Hematopoietic multipotent progenitor cell treated with erythropoietin and hydrocortisone succinate and interleukin-3 and kit ligand, for 15 days (in vitro differentiated cells): ENCODE results near the gene PREX1.

Source experiments
- DNase-seq: peaks from one replicate; pipeline ENCODE4 v3.0.0-alpha.2; 2015; ENCODE audit warnings: low spot score

Gene PREX1

GRCh38 chr20:48633620-48634257 lies 194.1 kb downstream of the PREX1 start:
- no peak for DNase-seq

GRCh38 chr20:48632825-48633619 lies 194.8 kb downstream of the PREX1 start:
- DNase-seq, result no peak

- DNase-seq, result no peak
Observed at GRCh38 chr20:48632017-48632824, 195.6 kb downstream of the PREX1 start.

GRCh38 chr20:48631114-48632016 lies 196.4 kb downstream of the PREX1 start:
- no peak for DNase-seq

DNA sequence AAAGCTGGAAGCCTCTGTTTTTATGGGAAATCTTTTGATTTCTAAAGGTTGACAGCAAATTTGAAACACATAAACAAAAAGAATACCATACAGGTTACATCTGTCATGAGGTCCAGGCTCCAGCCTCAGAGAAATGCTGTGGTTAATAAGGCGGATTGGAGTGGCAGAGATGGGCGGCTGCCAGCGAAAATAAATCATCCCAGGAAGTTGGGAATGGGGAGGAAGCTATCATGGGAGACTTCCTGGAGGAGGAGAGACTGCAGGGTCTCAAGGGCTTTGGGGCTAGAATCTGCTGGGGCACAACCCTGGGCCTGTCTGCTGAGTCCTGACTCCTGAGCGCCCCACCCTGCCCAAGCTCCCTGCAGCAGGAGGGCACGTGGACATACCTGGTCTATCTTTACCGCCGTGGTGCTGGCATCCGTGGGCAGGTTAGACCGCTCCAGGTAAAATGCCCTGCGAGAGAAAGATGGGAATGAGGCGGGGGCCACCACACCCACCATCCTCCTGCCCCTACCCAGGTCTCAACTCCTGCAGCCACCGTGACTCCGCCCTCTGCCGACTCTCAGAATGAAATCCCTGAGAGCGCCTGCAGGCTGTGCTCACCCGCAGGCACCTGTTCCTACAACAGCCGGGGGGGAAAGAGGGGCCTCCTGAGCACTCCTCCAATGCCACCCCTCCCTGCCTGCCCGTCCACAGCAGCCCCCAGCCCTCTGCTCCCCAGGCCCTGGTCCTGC lies 197.3 kb downstream of the PREX1 start:
- no peak for DNase-seq

DNA sequence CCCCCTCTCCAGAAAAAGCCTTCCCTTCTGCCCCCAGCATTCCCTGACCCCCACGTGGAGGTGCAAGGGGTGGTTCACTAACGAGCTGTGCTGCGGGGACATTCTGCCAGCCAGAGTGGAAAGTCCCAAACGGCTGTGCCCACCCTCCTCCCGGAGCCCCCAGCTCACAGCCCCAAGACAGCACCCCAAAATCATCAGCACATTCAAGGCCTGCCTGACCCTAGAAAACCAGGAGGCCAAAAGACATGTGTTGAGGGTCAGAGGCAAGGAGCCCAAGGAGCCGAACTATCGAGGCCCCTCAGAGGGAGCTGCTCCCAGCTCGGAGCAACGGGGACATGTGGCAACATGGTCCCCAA lies 197.9 kb downstream of the PREX1 start:
- no peak for DNase-seq

DNA sequence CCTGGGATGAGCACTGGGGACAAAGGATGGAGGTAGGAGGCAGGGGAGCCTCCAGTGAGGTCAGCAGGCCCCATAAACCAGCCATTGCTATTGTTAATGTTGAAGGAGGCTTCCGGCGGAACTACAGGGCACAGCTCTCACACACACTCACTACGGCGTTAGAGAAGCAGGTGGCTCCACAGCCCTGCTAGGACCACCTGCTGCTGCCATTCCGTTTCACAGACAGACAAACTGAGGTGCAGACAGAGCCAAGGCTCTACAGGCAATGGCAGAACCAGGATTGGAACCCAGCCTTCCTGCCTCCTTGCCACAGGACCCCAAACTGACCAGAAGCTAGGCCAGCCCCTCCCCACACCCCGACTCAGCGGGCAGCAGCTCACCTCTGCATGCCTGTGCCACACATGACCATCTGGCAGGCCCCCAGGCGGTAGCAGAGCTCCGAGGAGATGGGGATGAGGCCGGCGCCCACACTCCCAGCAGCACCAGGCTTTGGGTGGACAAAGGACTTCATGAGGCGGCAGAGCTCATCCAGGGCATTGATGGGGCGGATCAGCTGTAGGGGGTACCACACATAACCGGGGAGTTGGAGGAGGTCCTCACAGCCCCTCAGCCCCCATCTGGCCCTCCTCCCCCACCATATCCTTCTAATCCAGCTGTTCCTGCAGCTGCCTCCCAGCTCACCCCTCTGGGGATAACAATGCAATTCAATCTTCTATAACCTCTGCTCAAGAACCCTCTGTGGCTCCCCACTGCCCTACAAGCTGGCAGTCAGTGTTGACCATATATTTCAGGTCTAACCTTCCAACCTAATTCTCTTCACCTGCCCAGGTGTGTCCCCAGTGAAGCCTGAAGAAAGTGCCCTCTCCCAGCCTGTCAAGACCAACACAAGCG lies 198.5 kb downstream of the PREX1 start:
- no peak for DNase-seq

GRCh38 chr20:48627737-48628128 lies 200.1 kb downstream of the PREX1 start:
- DNase-seq, result no peak

GRCh38 chr20:48626938-48627736 lies 200.7 kb downstream of the PREX1 start:
- no peak for DNase-seq

GRCh38 chr20:48626226-48626937 lies 201.4 kb downstream of the PREX1 start:
- no peak for DNase-seq

DNA sequence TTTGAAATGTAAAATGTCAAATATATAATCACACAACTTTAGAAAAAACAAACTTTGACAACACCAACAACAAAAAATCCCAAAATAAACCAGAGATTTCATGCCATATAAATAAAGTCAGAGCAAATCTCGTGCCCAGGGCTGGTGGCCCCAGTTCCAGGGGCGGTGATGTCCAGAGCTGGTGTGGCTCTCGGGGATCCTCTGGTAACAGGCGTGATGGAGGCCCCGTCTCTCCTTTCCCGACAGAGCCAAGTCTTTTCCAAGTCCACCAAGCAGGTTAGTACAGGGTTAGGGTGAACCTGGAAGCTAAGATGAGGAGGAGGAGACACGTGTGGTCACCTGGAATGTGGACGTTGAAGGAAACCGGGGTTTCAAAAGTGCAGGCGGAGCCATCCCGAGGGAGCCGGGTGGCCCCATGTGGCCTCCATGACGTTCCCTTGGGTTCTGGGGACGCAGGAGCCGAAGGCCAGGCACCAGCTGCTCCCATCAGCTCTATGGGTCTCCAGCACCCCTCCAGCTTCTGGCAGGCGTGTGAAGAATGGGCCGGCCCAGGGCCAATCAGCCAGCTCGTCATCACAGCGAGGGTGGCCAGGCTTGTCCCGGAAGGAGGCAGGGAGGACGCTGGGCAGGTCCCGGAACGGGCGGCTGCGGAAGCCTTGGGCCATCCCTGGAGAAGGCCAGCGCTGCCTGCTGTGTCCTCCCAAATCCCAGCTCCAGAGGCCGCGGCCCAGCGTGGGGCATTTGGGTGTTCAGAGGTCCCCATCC lies 202.5 kb downstream of the PREX1 start:
- no peak for DNase-seq

- DNase-seq, result no peak
Observed at GRCh38 chr20:48624315-48625020, 203.3 kb downstream of the PREX1 start.

- DNase-seq, result no peak
Observed at GRCh38 chr20:48623906-48624265, 203.9 kb downstream of the PREX1 start.

DNA sequence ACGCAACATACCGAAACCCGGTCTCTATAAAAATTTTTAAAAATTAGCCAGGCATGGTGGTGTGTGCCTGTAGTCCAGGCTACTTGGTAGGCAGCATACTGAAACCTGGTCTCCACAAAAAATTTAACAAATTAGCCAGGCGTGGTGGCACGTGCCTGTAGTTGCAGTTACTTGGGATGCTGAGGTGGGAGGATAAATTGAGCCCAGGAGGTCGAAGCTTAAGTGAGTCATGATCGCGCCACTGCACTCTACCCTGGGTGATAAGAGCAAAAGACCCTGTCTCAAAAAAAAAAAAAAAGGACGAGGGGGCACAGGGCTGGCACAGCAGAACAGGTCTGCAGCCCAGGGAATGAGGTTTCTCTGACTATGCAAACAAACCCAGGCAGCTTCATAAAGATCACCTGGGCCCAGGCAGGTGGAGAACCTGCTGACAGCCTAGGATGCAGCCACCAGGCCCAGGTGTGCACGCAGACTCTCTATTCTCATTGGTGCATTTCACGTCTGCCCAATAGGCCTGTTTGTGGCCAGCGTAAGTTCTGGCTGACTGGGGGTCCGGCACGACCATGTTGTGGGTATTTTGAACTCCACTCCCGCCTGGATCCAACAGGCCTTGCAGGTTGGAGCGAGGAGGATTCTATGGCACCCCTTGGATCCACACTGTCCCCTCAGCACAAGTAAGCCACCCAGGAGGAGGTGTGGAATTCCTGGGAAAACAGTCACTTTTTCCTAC lies 204.5 kb downstream of the PREX1 start:
- no peak for DNase-seq

- DNase-seq, result no peak
Observed at GRCh38 chr20:48622421-48622820, 205.4 kb downstream of the PREX1 start.

- DNase-seq, result no peak
Observed at GRCh38 chr20:48621376-48622078, 206.3 kb downstream of the PREX1 start.
